GM19395 (cell line): ENCODE results near the gene HECTD4.
A peak's percentile ranks its signal among the peaks of the same experiment; 100 is the strongest.
"Not testable (repeated sequence)": the region's sequence is repeated elsewhere in the genome, so short reads cannot be mapped to it uniquely, and the experiment has no call there.

ENCODE experiments used
- ATAC-seq: cut with Tn5 transposase; IDR thresholded peaks from one replicate; pipeline ENCODE4 v1.9.1; 2021; ENCODE audit warnings: mild to moderate bottlenecking, moderate library complexity; ENCODE audit not compliant: unreplicated experiment

The HECTD4 gene

DNA sequence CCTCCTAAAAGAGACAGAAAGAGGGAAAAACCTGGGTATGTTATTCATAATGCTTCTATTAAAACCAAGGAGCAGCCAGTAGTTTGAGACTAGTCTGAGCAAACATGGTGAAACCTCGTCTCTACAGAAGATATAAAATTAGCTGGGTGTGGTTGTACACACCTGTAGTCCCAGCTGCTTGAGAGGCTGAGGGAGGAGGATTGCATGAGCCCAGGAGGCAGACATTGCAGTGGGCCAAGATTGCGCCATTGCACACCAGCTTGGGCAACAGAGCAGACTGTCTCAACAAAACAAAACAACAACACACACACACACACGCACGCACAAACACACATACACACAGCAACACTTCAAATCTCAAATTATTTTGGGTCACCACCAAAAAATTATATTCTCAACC lies 27.8 kb downstream of the HECTD4 start:
- no peak for ATAC-seq

DNA sequence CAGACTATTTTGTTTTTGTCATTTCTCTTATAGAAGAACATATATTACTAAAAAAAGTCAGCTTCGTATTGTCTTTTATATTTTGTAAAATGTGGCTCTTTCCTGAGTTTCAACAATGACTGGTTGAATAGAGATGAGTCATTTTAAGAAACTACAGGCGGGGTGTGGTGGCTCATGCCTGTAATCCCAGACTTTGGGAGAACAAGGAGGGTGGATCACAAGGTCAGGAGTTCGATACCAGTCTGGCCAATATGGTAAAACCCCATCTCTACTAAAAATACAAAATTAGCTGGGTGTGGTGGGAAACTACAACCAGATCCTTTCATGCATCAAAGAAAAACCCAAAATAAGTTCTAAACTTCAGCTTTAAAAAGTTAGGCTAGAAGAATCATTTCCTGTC lies 28.8 kb downstream of the HECTD4 start:
- no peak for ATAC-seq

DNA sequence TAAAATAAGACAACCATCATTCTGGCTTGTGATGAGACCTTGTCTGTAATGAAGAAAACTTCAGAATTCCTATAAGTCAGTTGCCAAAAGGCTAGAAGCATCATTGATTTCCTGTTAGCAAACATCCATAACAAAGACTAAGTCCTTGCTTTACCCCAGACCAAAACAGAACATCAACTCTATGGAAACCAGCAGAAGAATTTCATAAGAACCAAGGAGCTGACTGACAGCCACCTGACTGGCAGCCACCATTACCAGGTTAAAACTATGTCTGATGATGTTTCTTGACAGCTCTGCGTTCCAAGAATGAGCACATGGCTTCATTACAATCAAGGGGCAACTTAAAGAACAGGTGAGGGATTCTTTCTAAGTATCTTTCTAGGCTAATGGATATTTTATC lies 29.3 kb downstream of the HECTD4 start:
- no peak for ATAC-seq

DNA sequence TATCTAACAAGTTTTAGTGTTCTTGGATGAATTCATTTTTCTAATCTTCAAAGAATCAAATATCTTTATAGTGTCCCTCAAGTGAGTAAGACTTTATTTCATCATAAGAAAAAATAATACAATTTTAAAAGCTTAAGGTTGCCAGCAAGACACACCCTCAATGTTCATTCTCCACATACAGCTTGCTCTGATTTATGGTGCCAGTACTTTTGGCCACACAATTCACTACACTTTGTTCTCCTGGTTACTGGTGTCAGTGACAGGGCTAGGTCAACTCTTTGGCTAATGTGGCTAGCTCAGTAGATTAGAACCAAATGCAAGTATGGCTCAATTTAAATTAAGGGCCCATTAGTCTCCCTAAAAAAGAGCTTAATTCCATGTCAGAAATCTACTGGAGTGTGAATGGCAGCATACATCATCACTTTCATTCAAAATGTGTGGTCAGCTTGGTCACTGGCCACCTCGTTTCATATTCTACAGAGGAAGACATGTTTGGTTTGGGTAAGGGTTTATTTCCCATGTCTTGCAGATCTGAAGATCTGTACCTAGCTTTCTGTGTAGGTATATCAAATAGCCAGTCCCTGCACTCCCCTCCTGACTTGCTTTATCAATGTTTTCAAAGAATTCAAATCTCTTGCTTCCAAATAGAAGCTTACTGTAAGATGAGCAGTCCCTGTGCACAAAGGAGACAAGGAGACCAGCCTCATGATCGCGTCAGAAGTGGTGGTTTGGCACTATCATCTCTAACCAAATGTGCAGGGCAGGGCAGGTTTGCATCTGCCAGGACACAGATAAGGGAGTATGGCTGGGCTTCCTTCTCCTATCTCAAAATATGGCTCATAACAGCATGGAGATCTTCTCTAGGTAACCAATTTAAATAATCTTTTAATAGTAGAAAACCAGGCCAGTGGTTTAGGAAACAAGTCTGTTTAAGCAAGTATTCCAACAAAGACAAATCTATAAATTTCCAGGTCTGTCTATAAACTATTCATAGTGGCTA lies 31.3 kb downstream of the HECTD4 start:
- no peak for ATAC-seq

DNA sequence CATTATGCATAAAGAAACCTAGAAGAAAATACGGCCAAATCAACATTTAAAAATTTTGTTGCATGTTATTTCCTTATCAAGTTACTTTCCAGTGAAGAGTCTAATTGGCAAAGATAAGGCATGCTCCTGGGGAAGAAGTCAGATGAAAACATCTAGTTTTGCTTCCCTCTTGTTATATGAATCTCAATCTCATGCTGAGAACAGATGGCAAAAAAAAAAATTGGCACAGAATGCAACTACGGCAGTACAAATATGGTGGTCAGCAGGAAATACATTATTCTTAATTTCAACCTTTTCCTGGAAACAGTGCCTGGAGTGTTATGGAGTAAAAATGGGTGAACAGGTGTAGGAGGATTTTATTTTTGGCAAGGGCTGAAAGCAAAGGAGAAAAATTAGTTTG lies 32.8 kb downstream of the HECTD4 start:
- no peak for ATAC-seq

DNA sequence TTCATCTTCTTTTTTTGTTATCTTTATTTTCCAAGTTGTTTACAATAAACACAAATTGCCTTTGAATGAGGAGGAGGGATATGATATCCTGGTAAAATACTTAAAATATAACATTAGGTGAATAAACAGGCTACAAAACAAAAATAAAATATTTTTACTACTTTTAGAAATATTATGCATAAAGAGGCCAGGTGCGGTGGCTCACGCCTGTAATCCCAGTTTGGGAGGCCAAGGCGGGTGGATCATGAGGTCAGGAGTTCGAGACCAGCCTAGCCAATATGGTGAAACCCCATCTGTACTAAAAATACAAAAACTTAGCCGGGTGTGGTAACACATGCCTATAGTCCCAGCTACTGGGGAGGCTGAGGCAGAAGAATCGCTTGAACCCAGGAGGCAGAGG lies 33.3 kb downstream of the HECTD4 start:
- not testable (repeated sequence) for ATAC-seq

DNA sequence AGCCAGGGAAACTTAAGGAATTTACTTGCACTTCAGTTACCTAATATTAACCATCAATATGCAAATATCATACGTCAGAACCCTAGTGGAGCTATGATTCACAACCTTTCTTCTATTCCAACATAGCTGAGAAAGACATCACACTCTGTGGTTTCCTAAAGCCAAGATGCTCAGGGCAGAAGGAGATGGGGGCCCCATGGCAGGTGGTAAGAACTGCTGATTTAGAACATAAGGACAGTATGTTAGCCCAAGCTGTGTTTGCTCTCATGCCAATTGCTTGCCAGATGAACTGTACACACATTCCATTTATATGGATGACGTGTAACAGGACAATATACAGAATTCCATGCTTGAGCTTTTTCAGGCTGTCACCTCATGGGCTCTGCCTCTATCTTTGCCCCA lies 34.6 kb downstream of the HECTD4 start:
- peak; percentile 71 for ATAC-seq

DNA sequence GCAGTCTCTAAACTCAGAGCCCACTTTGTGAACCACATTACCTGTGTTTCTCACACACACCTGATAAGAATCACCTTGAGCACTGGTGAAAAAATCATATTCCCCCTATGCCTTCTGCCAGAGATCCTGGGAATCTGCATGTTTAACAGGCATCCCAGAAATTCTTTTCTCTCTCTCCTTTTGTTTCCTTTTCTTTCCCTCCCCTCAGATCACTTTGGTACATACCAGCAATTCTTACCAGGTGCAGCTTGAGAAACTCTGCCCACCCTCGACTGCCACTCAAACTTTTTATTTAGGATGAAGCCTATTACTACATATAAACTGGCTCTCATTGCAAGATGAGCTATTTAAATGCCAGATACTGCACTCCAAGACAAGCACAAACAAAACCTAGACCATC lies 36.0 kb downstream of the HECTD4 start:
- no peak for ATAC-seq

DNA sequence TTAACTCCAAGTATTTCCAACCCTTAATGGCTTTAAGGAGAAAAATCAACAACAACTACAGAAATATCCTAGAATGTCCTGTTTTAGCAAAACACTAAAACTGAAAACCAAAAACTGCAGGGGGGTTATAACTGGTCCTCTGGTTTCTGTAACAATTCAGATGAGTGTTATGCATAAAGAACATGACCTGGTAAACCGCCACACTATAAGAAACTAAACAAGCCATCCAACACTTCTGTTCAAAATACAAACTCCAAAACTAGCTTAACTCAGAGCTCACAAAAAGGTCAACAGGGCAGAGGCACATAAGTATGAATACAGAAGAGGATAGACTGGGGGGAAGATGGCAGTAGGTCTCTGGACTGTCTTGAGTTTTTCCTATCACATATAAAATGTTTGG lies 38.0 kb downstream of the HECTD4 start:
- no peak for ATAC-seq

DNA sequence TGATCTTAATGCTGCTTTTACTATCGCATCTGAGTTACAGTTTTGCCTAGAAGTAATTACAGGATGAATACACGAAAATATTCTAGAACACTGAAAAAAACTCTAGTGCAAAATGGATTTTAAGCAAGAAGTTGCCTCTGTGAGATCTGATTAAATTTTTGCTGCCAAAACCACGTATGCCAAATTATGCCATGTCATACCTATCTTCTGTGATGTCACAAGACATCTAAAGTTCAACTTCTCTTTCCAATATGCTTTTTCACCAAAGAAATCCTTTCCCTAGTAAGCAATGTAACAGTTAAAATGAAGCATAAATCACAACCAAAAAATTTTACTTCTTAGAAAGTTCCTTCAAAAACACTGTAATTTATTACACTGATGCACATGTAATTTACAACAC lies 39.6 kb downstream of the HECTD4 start:
- no peak for ATAC-seq

DNA sequence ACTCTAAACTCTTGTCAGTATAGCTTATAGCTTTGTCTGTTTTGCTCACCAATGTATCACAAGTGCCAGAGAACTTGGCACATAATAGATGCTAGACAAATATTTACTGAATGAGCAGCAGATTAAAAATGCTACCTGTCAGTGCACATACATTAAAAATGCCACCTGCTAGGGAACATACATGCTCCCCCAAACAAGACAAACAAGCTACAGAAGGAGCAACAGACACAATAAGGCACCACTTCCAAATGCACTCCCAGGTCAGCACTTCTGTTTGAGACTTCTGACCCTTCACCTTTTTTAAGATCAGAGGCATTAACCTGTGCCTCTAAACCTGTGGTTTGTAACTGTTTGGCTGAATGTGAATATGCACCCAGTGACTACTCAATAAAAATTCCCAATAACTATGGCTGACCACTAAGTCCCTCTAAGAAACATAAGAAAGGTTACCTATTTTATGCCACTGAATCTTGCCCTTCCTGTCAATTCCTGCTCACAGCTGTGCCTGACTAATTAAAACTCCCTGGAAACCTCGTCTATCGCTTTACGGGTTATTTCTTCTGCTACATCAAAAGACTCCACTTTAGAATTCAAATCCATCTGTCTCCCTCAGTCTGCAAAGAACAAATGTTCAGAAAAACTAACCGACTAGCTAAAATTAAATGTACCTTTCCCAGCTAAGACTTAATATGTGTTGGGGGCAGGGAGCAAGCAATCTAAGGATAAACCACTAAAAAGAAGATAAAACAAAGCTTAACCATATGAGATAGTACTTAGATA lies 41.0 kb downstream of the HECTD4 start:
- no peak for ATAC-seq

DNA sequence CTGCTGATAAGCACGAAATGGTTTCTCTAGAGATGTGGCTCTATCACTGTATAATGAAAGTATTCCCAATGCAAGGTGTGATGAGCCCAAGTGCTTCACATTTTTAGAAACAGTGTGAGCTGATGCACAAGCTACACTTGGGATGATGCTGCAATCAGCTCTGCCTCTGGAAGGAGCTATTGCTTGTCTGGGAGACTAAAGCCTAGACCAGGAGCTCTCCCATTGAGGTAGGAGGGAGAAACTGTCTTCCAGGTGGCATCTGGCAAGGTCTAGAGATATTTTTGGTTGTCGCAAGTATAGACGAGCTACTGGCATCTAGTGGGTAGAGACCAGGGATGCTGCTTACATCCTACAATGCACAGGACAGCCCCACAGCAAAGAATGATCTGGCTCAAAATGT lies 42.0 kb downstream of the HECTD4 start:
- no peak for ATAC-seq

DNA sequence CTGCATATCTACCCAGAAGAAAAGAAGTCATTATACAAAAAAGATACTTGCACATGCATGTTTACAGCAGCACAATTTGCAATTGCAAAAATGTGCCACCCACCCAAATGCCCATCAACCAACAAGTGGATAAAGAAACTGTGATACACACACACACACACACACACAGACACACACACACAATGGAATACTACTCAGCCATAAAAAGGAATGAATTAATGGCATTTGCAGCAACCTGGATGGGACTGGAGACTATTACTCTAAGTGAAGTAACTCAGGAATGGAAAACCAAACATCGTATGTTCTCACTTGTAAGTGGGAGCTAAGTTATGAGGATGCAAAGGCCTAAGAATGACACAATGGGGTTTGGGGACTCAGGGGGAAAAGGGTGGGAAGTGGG lies 47.2 kb downstream of the HECTD4 start:
- not testable (repeated sequence) for ATAC-seq

DNA sequence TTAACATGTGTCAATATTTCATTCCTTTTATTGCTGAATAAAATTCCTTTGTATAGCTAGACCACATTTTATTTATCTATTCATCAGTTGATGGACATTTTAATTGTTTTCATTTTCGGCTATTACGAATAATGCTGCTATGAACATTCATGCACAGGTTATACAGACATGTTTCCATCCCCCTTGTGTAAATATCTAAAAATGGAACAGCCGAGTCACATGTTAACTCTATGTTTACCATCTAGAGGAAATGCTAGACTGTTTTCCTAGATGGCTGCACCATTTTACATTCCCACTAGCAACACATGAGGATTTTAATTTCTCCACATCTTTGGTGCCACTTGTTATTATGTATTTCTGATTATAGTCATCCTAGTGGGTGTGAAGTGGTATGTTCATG lies 49.2 kb downstream of the HECTD4 start:
- no peak for ATAC-seq

DNA sequence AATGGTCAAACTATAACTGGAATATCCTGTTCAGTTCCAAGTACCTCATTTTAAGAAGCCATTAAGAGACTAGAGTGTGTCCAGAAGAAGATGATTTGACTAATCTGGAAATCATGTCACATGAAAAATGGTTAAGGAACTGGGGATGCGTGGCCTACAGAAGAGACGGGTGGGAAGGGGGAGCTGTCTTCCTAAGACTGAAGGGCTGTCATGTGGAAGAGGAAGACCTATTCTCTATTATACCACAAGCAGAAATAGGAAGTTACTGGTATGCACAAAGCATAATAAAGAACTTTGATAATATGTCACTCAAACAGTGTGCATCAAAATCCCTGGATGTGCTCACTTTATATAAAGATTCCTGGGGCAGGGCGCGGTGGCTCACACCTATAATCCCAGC lies 50.3 kb downstream of the HECTD4 start:
- ATAC-seq, result no peak

DNA sequence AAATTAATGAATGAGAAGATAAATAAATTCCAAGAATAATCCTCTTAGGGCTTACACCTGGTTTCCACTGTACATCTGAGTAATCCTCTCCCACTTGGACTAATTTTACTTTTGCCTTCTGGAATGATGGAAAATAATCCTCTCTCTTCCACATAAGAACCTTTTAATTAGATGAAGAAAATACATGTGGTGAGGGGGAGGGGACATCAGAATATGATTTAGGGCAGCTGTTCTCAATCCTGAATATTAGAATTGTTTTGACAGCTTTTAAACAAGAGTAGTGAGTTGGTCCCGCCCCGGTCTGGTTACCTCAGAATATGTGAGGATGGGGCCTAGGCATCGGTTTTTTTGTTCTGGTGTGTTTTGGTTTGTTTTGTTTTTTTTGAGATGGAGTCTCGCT lies 51.5 kb downstream of the HECTD4 start:
- ATAC-seq, result no peak

DNA sequence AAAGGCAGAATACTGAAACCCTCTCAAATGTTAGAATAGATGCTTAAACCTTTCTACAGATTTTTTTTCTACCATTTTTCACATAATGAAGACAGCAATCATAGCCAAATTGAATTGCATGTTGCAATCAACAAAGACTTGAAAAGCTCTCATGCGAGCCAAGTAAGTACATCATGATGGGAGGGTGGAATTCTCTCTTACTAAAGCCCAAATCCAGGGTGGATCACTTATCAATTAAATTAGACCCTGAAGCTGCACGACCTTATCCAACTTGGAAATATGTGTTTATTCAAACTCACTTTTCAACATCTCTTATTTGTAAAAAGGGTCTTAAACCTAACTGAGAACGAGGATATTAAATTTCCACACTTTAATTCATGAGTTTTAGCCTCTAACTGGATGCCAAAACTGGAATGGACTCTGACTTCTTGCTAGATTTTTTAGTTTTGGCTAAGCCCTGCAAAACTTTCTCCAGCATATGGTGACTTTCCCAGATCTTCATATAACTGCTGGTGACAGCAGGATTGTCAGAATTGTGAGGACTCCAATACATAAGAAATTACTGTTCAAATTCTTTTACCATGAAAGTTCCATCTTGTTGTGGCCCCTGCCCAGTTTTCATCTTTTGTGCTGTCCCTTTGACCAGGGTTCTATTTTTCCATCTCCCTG lies 53.6 kb downstream of the HECTD4 start:
- no peak for ATAC-seq

DNA sequence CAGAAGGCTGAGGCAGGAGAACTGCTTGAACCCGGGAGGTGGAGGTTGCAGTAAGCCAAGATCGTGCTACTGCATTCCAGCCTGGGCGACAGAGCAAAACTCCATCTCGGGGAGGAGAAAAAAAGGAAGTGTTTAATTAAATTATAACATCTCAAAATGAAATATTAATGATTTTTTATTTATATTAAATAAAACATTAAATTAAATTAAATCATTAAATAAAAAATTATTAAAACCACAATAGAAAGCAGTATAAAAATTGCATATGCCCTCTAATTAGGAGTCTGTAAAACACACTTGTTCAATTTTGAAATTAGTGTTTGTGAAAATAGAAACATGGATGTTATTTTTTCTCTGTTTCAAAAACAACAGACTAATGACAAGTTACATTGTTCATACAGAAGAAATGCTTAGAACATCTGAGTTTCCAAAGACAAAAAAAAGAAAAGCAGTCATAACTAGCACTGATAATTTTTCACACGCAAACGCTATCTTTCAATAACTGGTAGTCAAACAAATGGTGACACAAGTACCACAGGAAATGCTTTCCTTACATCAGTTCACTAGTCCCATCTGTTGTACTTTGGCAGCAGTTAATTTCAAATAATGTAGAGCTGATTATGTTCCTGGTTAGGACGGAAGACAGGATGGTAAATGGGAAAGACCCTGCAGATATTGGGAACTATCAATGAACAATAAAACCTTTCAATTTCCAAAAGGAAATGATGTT lies 54.9 kb downstream of the HECTD4 start:
- no peak for ATAC-seq

DNA sequence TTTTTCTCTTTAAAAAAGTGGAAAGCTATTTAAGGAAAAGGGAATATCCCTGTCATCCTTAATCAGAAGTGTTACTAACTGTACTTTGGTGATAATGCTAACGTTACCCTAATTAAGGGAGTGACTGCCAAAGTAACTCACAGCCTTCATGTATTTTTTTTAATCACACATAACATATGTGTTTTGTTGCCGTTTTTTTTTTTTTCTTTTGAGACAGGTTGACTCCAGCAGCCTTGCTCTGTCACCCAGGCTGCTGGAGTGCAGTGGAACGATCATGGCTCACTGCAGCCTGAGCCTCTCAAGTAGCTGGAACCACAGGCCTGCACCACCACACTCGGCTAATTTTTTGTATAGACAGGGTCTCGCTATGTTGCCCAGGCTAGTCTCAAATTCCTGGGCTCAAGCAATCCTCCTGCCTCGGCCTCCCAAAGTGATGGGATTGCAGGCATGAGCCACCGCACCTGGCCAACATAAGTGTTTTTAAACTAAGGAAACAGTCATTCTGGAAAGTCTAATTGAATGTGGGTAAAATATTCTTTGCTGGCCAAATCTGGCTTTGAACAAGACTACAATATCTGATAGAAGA lies 56.5 kb downstream of the HECTD4 start:
- ATAC-seq, result no peak

DNA sequence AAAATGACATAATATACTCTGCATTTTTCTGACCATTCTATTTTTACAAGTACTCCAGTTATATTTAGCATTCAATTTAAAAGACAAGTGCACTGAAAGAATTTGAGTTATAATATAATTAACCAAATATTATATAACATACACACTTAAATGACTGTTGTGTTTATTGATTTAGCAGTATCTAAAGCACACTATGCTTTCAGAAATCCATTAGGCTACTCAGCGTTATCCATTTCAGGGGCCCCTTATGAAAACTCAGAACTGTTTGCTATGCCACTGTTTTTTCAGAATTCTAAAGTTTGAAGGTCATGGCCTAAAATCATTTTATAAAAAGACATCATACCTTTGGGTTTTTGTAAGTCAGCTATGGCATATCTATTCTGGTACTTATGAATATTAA lies 57.1 kb downstream of the HECTD4 start:
- ATAC-seq, result no peak
